ENCODE measurements around the gene MDM2. TPM values are rescaled to one million over a fixed set of nuclear protein-coding genes. Genes with fewer than 3 reads are reported as not detected.

The MDM2 gene
- total and polyA plus RNA-seq, 10 of the 15 experiments (the other 5 are each of a cell fraction or from before 2014, with no cell fraction given), result 48.2 to 174 (median 85.0) TPM

DNA sequence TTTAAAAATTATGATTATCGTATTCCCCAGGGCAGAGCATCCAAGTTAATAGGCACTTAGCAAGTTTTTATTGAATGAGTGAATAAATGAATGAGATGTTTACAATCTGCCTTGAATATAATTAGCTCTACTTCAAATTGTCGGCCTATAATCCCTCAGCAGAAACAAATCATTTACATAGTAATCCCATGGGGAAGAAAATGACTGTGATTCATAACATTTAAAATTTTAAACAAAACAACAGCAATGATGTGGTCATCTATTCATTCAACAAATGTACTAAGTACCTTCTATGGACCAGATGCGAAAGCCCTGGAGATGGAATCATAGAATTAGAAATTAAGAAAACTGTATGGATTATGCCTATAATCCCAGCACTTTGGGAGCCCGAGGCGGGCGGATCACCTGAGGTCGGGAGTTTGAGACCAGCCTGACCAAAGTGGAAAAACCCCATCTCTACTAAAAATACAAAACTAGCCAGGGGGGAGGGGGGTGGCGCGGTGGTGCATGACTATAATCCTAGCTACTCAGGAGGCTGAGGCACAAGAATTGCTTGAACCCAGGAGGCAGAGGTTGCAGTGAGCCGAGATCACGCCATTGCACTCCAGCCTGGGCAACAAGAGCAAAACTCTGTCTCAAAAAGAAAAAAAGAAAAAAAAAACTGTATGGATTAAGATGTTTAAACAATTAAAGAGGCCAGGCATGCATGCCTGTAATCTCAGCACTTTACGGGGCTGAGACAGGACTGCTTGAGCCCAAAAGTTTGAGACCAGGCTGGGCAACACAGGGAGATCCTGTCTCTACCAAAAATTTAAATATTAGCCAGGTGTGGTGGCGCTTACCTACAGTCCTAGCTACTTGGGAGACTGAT lies 17.7 kb upstream of the MDM2 start:
- ChIA-PET CTCF (no interaction called here), RAD21 (ENCODE audit: unreplicated experiment) (no interaction called here), POLR2A (interaction anchor here (0.6 to 0.7 kb wide), 2 partner anchors 9 to 543 kb away, joined by 3 to 5 read pairs; no protein-coding TSS in a partner anchor), SMC1A (ENCODE audit: uncharacterized antibody, unreplicated experiment) (interaction anchor here (1.5 kb wide), 1 partner anchor 24 kb away, joined by 3 read pairs; no protein-coding TSS in a partner anchor)
- Histone ChIP-seq H3K4me2 (ENCODE audit: control insufficient read depth, insufficient read depth) (no peak overlapping the region), H3K27me3 (replicated peaks in 1 of 2; ENCODE audit: control insufficient read depth in 2 of 2, insufficient read depth in 2 of 2, low read length in 1 of 2) (no peaks in the 10 kb centered on the region), H4K20me1 (ENCODE audit: control insufficient read depth, insufficient read depth) (no peaks in the 10 kb centered on the region), H3K4me1 (ENCODE audit: control insufficient read depth, insufficient read depth, low read length) (no peaks in the 10 kb centered on the region; the same call in 1 of the 2 replicates), H3K9ac (ENCODE audit: control insufficient read depth, insufficient read depth, low read length) (no peak overlapping the region), H3K27ac (ENCODE audit: control insufficient read depth, insufficient read depth) (no peak overlapping the region), H3K79me2 (ENCODE audit: control insufficient read depth, insufficient read depth, low read length) (no peaks in the 10 kb centered on the region), H3K36me3 (ENCODE audit: control insufficient read depth in 2 of 2, insufficient read depth in 2 of 2, low read length in 1 of 2) (no peaks in the 10 kb centered on the region), H3K9me3 (replicated peaks; ENCODE audit: control insufficient read depth, insufficient read depth, low read length) (no peaks in the 10 kb centered on the region; the same call in 2 of the 3 replicates), H3K4me3 (no peak overlapping the region), H2AFZ (ENCODE audit: control insufficient read depth, low read depth, low read length) (no peak overlapping the region)
- BruUV-seq (replicated peaks), result no TSS peak
- 50% methylated on average over 13 of the region's 13 CpGs for WGBS (ENCODE audit: insufficient coverage, insufficient replicate concordance, low lambda C conversion rate, missing lambda C conversion rate)
- DNase-seq (ENCODE audit: low read depth, low spot score), result no peak
- in situ Hi-C loops (cut with MboI), result no loop called here
- no peak for ATAC-seq
- intact Hi-C loops (cut with micrococcal nuclease; ENCODE audit: unreplicated experiment), result no loop called here
- FAIRE-seq, result no peak
- no peak for TF ChIP-seq RCOR1 (conservative IDR thresholded peaks at IDR 0.05; ENCODE audit: low read depth, low read length)
- TF ChIP-seq, protein P1, sequence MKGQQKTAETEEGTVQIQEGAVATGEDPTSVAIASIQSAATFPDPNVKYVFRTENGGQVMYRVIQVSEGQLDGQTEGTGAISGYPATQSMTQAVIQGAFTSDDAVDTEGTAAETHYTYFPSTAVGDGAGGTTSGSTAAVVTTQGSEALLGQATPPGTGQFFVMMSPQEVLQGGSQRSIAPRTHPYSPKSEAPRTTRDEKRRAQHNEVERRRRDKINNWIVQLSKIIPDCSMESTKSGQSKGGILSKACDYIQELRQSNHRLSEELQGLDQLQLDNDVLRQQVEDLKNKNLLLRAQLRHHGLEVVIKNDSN (IDR thresholded peaks at IDR 0.05; ENCODE audit: borderline replicate concordance, extremely low read length, insufficient read depth, low read depth, low read length), result no peak
- TF ChIP-seq, protein P2, sequence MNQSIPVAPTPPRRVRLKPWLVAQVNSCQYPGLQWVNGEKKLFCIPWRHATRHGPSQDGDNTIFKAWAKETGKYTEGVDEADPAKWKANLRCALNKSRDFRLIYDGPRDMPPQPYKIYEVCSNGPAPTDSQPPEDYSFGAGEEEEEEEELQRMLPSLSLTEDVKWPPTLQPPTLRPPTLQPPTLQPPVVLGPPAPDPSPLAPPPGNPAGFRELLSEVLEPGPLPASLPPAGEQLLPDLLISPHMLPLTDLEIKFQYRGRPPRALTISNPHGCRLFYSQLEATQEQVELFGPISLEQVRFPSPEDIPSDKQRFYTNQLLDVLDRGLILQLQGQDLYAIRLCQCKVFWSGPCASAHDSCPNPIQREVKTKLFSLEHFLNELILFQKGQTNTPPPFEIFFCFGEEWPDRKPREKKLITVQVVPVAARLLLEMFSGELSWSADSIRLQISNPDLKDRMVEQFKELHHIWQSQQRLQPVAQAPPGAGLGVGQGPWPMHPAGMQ (IDR thresholded peaks at IDR 0.05; ENCODE audit: borderline replicate concordance), result no peak
- no peak for TF ChIP-seq NFXL1 (IDR thresholded peaks at IDR 0.05; ENCODE audit: borderline replicate concordance)
- no peak for TF ChIP-seq TCF7 (IDR thresholded peaks at IDR 0.05; ENCODE audit: borderline replicate concordance)
- TF ChIP-seq GABPA (IDR thresholded peaks at IDR 0.05; ENCODE audit: low read depth), result no peak
- TF ChIP-seq ASH2L (IDR thresholded peaks at IDR 0.05; ENCODE audit: borderline replicate concordance, low read depth), result no peak
- TF ChIP-seq, protein P3, sequence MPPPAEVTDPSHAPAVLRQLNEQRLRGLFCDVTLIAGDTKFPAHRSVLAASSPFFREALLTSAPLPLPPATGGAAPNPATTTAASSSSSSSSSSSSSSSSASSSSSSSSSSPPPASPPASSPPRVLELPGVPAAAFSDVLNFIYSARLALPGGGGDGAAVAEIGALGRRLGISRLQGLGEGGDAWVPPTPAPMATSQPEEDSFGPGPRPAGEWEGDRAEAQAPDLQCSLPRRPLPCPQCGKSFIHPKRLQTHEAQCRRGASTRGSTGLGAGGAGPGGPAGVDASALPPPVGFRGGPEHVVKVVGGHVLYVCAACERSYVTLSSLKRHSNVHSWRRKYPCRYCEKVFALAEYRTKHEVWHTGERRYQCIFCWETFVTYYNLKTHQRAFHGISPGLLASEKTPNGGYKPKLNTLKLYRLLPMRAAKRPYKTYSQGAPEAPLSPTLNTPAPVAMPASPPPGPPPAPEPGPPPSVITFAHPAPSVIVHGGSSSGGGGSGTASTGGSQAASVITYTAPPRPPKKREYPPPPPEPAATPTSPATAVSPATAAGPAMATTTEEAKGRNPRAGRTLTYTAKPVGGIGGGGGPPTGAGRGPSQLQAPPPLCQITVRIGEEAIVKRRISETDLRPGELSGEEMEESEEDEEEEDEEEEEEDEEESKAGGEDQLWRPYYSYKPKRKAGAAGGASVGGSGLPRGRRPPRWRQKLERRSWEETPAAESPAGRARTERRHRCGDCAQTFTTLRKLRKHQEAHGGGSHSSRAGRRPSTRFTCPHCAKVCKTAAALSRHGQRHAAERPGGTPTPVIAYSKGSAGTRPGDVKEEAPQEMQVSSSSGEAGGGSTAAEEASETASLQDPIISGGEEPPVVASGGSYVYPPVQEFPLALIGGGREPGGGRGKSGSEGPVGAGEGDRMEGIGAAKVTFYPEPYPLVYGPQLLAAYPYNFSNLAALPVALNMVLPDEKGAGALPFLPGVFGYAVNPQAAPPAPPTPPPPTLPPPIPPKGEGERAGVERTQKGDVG (CRISPR knock-in tag; IDR thresholded peaks at IDR 0.05), result no peak
- TF ChIP-seq, protein P4, sequence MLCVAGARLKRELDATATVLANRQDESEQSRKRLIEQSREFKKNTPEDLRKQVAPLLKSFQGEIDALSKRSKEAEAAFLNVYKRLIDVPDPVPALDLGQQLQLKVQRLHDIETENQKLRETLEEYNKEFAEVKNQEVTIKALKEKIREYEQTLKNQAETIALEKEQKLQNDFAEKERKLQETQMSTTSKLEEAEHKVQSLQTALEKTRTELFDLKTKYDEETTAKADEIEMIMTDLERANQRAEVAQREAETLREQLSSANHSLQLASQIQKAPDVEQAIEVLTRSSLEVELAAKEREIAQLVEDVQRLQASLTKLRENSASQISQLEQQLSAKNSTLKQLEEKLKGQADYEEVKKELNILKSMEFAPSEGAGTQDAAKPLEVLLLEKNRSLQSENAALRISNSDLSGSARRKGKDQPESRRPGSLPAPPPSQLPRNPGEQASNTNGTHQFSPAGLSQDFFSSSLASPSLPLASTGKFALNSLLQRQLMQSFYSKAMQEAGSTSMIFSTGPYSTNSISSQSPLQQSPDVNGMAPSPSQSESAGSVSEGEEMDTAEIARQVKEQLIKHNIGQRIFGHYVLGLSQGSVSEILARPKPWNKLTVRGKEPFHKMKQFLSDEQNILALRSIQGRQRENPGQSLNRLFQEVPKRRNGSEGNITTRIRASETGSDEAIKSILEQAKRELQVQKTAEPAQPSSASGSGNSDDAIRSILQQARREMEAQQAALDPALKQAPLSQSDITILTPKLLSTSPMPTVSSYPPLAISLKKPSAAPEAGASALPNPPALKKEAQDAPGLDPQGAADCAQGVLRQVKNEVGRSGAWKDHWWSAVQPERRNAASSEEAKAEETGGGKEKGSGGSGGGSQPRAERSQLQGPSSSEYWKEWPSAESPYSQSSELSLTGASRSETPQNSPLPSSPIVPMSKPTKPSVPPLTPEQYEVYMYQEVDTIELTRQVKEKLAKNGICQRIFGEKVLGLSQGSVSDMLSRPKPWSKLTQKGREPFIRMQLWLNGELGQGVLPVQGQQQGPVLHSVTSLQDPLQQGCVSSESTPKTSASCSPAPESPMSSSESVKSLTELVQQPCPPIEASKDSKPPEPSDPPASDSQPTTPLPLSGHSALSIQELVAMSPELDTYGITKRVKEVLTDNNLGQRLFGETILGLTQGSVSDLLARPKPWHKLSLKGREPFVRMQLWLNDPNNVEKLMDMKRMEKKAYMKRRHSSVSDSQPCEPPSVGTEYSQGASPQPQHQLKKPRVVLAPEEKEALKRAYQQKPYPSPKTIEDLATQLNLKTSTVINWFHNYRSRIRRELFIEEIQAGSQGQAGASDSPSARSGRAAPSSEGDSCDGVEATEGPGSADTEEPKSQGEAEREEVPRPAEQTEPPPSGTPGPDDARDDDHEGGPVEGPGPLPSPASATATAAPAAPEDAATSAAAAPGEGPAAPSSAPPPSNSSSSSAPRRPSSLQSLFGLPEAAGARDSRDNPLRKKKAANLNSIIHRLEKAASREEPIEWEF (IDR thresholded peaks at IDR 0.05; ENCODE audit: insufficient replicate concordance, low read depth, low read length), result no peak
- no peak for TF ChIP-seq CEBPB (IDR thresholded peaks at IDR 0.05; ENCODE audit: borderline replicate concordance in 1 of 2, low read depth in 2 of 2, low read length in 2 of 2)
- TF ChIP-seq SIN3A (IDR thresholded peaks at IDR 0.05; ENCODE audit: low read depth, low read length), result no peak

All from GM12878 (cell line).